ENCODE data around the gene TEX38. TPM values are rescaled to one million over a fixed set of nuclear protein-coding genes. Genes with fewer than 3 reads are reported as not detected.

The TEX38 gene
- total and polyA plus RNA-seq, 10 of the 15 experiments (the other 5 are each of a cell fraction or from before 2014, with no cell fraction given) = 0.07 to 0.32 (median 0.15) TPM; not detected in 7

- TF ChIP-seq PKNOX1 (IDR thresholded peaks at IDR 0.05) (no peak), BCL11A (IDR thresholded peaks at IDR 0.05; ENCODE audit: low read depth, low read length) (no peak), MLLT1 (IDR thresholded peaks at IDR 0.05) (no peak), NR2F1 (conservative IDR thresholded peaks at IDR 0.05) (no peak)
Measured at GRCh38 chr1:46642115-46642680, 29.5 kb upstream of the TEX38 start (continued).

- no TSS peak for BruUV-seq (replicated peaks)
- ChIA-PET SMC1A (ENCODE audit: uncharacterized antibody, unreplicated experiment) (interaction anchor here (1.7 kb wide), 1 partner anchor 24 kb away, joined by 4 read pairs; no protein-coding TSS in a partner anchor), RAD21 (ENCODE audit: unreplicated experiment) (no interaction called here), POLR2A (no interaction called here), CTCF (interaction anchor here (1.0 to 2.0 kb wide), 2 partner anchors 12 to 114 kb away, joined by 3 to 4 read pairs; no protein-coding TSS in a partner anchor)
- FAIRE-seq (no peak), DNase-seq (ENCODE audit: low read depth, low spot score) (no peak), ATAC-seq (no peak)
- no peaks in the 10 kb centered on the region for H4K20me1 ChIP-seq (ENCODE audit: control insufficient read depth, insufficient read depth)
- intact Hi-C loops (cut with micrococcal nuclease; ENCODE audit: unreplicated experiment) = no loop called here
- H3K4me3 ChIP-seq = no peak overlapping the region
- H3K27me3 ChIP-seq (replicated peaks in 1 of 2; ENCODE audit: control insufficient read depth in 2 of 2, insufficient read depth in 2 of 2, low read length in 1 of 2) = no peaks in the 10 kb centered on the region
- peaks cover 0 to 1% of the 10 kb centered on the region in 2 experiments; a peak in 2 of 4 replicates for H3K36me3 ChIP-seq (ENCODE audit: control insufficient read depth in 2 of 2, insufficient read depth in 2 of 2, low read length in 1 of 2)
- H3K9me3 ChIP-seq (replicated peaks; ENCODE audit: control insufficient read depth, insufficient read depth, low read length) = no peaks in the 10 kb centered on the region
- H3K4me2 ChIP-seq (ENCODE audit: control insufficient read depth, insufficient read depth) = no peak overlapping the region
- H3K9ac ChIP-seq (ENCODE audit: control insufficient read depth, insufficient read depth, low read length) = no peak overlapping the region
- no peaks in the 10 kb centered on the region for H3K4me1 ChIP-seq (ENCODE audit: control insufficient read depth, insufficient read depth, low read length)
- in situ Hi-C loops (cut with MboI) = no loop called here
- H3K79me2 ChIP-seq (ENCODE audit: control insufficient read depth, insufficient read depth, low read length) = no peaks in the 10 kb centered on the region
- no peak overlapping the region for H3K27ac ChIP-seq (ENCODE audit: control insufficient read depth, insufficient read depth)
- no peak overlapping the region for H2AFZ ChIP-seq (ENCODE audit: control insufficient read depth, low read depth, low read length)
- TF ChIP-seq TBL1XR1 (IDR thresholded peaks at IDR 0.05; ENCODE audit: low read depth, low read length) = no peak
- no peak for TF ChIP-seq RAD51 (IDR thresholded peaks at IDR 0.05)
- TF ChIP-seq HSF1 (IDR thresholded peaks at IDR 0.05; ENCODE audit: low read depth, low read length) = no peak
- no peak for TF ChIP-seq POLR2AphosphoS2 (IDR thresholded peaks at IDR 0.05; ENCODE audit: low read depth, low read length)
- no peak for TF ChIP-seq WRNIP1 (IDR thresholded peaks at IDR 0.05; ENCODE audit: borderline replicate concordance, low read depth, low read length)
- no peak for TF ChIP-seq FOXM1 (IDR thresholded peaks at IDR 0.05; ENCODE audit: low read depth, low read length)
- TF ChIP-seq E2F8 (IDR thresholded peaks at IDR 0.05; ENCODE audit: low read depth, partially characterized antibody) = no peak
- no peak for TF ChIP-seq BCLAF1 (IDR thresholded peaks at IDR 0.05)
- no peak for TF ChIP-seq SUPT20H (IDR thresholded peaks at IDR 0.05; ENCODE audit: borderline replicate concordance, control insufficient read depth, low read depth, low read length)
Measured at GRCh38 chr1:46643368-46643775, 28.3 kb upstream of the TEX38 start.

Measured in GM12878 (cell line).